Neuronal stem cell (in vitro differentiated cells): ENCODE measurements around the gene CRYBB1.

Experiments
- DNase-seq: peaks from one replicate; pipeline ENCODE4 v3.0.0-alpha.2; 2013; ENCODE audit warnings: low spot score
- H2AFZ ChIP-seq: one replicate; pipeline ENCODE4 v1.6.1; 2013; ENCODE audit warnings: mild to moderate bottlenecking, low read length, inconsistent platforms
- H2AK5ac ChIP-seq: 2 replicates; pipeline ENCODE4 v1.6.1; 2013; ENCODE audit warnings: low read depth, mild to moderate bottlenecking, inconsistent platforms, low read length, moderate library complexity, mixed read lengths
- H2BK120ac ChIP-seq: 2 replicates; pipeline ENCODE4 v1.6.1; 2013; ENCODE audit warnings: low read depth, mild to moderate bottlenecking, inconsistent platforms, low read length, moderate library complexity, mixed read lengths
- H2BK12ac ChIP-seq: one replicate; pipeline ENCODE4 v1.6.1; 2013; ENCODE audit warnings: low read length, inconsistent platforms
- H2BK15ac ChIP-seq: 2 replicates; pipeline ENCODE4 v1.6.1; 2013; ENCODE audit warnings: mild to moderate bottlenecking, low read length, inconsistent platforms, mixed read lengths
- H2BK5ac ChIP-seq: one replicate; pipeline ENCODE4 v1.6.1; 2013; ENCODE audit warnings: inconsistent platforms, mild to moderate bottlenecking, low read length, moderate library complexity
- H3K14ac ChIP-seq: one replicate; pipeline ENCODE4 v1.6.1; 2013; ENCODE audit warnings: low read length, inconsistent platforms
- H3K18ac ChIP-seq: 2 replicates; pipeline ENCODE4 v1.6.1; 2013; ENCODE audit warnings: low read length, inconsistent platforms
- H3K23ac ChIP-seq: 2 replicates; pipeline ENCODE4 v1.6.1; 2013; ENCODE audit warnings: low read depth, mild to moderate bottlenecking, mixed read lengths, low read length, inconsistent platforms; ENCODE audit not compliant: poor library complexity
- H3K27ac ChIP-seq: replicated peaks from 3 replicates; pipeline ENCODE4 v1.5.1; 2013; ENCODE audit warnings: low read length, inconsistent platforms
- H3K27me3 ChIP-seq, 3 experiments: 2 replicates each; pipeline ENCODE4 v1.6.1; 2013; ENCODE audit warnings: low read length in 3 of 3, mild to moderate bottlenecking in 2 of 3, inconsistent platforms in 1 of 3, low read depth in 1 of 3, mixed read lengths in 1 of 3, moderate library complexity in 1 of 3; ENCODE audit not compliant: control insufficient read depth in 3 of 3, insufficient read depth in 3 of 3
- H3K36me3 ChIP-seq, 2 donors: replicated peaks in 1 of 2; 2 replicates each; pipeline ENCODE4 v1.6.1; 2013; ENCODE audit warnings: low read length in 2 of 2; ENCODE audit not compliant: control insufficient read depth in 2 of 2, insufficient read depth in 2 of 2
- H3K4ac ChIP-seq: 2 replicates; pipeline ENCODE4 v1.6.1; 2013; ENCODE audit warnings: inconsistent platforms, mild to moderate bottlenecking, low read length, moderate library complexity
- H3K4me1 ChIP-seq, 2 donors: 1 replicate in 1 of 2; 2 replicates in 1 of 2; pipeline ENCODE4 v1.6.1; 2013; ENCODE audit warnings: low read length in 2 of 2, low read depth in 1 of 2; ENCODE audit not compliant: control insufficient read depth in 2 of 2, insufficient read depth in 1 of 2
- H3K4me2 ChIP-seq: one replicate; pipeline ENCODE4 v1.6.1; 2013; ENCODE audit warnings: mild to moderate bottlenecking, low read length, inconsistent platforms; ENCODE audit not compliant: insufficient read depth, poor library complexity, severe bottlenecking
- H3K4me3 ChIP-seq, 2 donors: 2 replicates each; pipeline ENCODE4 v1.5.1; 2013; ENCODE audit warnings: low read length in 2 of 2, mild to moderate bottlenecking in 2 of 2, inconsistent platforms in 1 of 2, moderate library complexity in 1 of 2
- H3K79me1 ChIP-seq: one replicate; pipeline ENCODE4 v1.6.1; 2013; ENCODE audit warnings: low read depth, mild to moderate bottlenecking, inconsistent platforms, low read length, moderate library complexity
- H3K9ac ChIP-seq: one replicate; pipeline ENCODE4 v1.6.1; 2013; ENCODE audit warnings: mild to moderate bottlenecking, low read depth, low read length, inconsistent platforms; ENCODE audit not compliant: poor library complexity
- H3K9me3 ChIP-seq, 2 donors: replicated peaks in 1 of 2; 2 replicates each; pipeline versions ENCODE3 to v1.6.1; 2013; ENCODE audit warnings: low read length in 2 of 2, mild to moderate bottlenecking in 2 of 2, inconsistent platforms in 1 of 2, low read depth in 1 of 2, mixed read lengths in 1 of 2, moderate library complexity in 1 of 2; ENCODE audit not compliant: control insufficient read depth in 2 of 2, insufficient read depth in 1 of 2
- H4K8ac ChIP-seq: one replicate; pipeline ENCODE4 v1.6.1; 2013; ENCODE audit warnings: low read depth, mild to moderate bottlenecking, inconsistent platforms, low read length, moderate library complexity
- H4K91ac ChIP-seq: one replicate; pipeline ENCODE4 v1.6.1; 2013; ENCODE audit warnings: low read length, low read depth, mild to moderate bottlenecking, inconsistent platforms; ENCODE audit not compliant: poor library complexity
- WGBS, 2 donors: extraction: QIAGEN DNeasy Blood & Tissue Kit; methylation state at CpG; one replicate each; pipeline ENCODE4 v1.1.7; 2013; ENCODE audit warnings: missing lambda C conversion rate in 2 of 2, mixed read lengths in 1 of 2; ENCODE audit not compliant: insufficient read length in 2 of 2, insufficient replicate concordance in 1 of 2; ENCODE audit errors: extremely low coverage in 2 of 2; 5-methylcytosine and 5-hydroxymethylcytosine counted together

The CRYBB1 gene

GRCh38 chr22:26580240-26580962 is 37.4 kb downstream of the CRYBB1 start:
- Histone ChIP-seq H3K14ac (no peak overlapping the region), H2AK5ac (no peak overlapping the region), H3K4me3 (no peak overlapping the region), H3K4me2 (no peak overlapping the region), H3K4ac (no peak overlapping the region), H4K8ac (no peak overlapping the region), H2BK120ac (no peak overlapping the region), H3K23ac (no peak overlapping the region), H3K4me1 (peaks cover 4 to 7% of the 10 kb centered on the region in 2 donors), H3K18ac (peak overlapping the region; percentile 11), H2AFZ (no peak overlapping the region), H3K27me3 (no peaks in the 10 kb centered on the region), H4K91ac (no peak overlapping the region), H3K79me1 (peaks cover 4% of the 10 kb centered on the region), H2BK12ac (no peak overlapping the region), H2BK15ac (no peak overlapping the region), H3K36me3 (peaks cover 0 to 48% of the 10 kb centered on the region in 2 donors), H3K27ac (no peak overlapping the region), H2BK5ac (no peak overlapping the region), H3K9me3 (no peaks in the 10 kb centered on the region), H3K9ac (no peak overlapping the region)
- no peak for DNase-seq
- WGBS, 2 donors = no CpG with 5 or more reads among the region's 13 CpGs

GRCh38 chr22:26579331-26579886 is 38.4 kb downstream of the CRYBB1 start:
- Histone ChIP-seq H3K4me1 (peaks cover 4 to 7% of the 10 kb centered on the region in 2 donors), H2BK12ac (no peak overlapping the region), H3K23ac (no peak overlapping the region), H3K27ac (no peak overlapping the region), H3K9ac (no peak overlapping the region), H3K18ac (no peak overlapping the region), H3K27me3 (no peaks in the 10 kb centered on the region), H3K79me1 (peaks cover 4% of the 10 kb centered on the region), H2BK15ac (no peak overlapping the region), H2AK5ac (peak overlapping the region; percentile 28), H4K8ac (no peak overlapping the region), H4K91ac (no peak overlapping the region), H3K4me2 (no peak overlapping the region), H2BK5ac (no peak overlapping the region), H3K14ac (peak overlapping the region; percentile 96), H2AFZ (no peak overlapping the region), H3K4me3 (no peak overlapping the region), H3K9me3 (no peaks in the 10 kb centered on the region), H3K36me3 (peaks cover 0 to 41% of the 10 kb centered on the region in 2 donors), H3K4ac (no peak overlapping the region), H2BK120ac (no peak overlapping the region)
- DNase-seq = no peak
- WGBS, 2 donors = no CpG with 5 or more reads among the region's 10 CpGs

- Histone ChIP-seq H3K14ac (no peak overlapping the region), H3K9ac (no peak overlapping the region), H3K4ac (no peak overlapping the region), H2AFZ (no peak overlapping the region), H2BK5ac (no peak overlapping the region), H3K27me3 (no peaks in the 10 kb centered on the region), H4K91ac (no peak overlapping the region), H2BK12ac (no peak overlapping the region), H3K79me1 (peaks cover 4% of the 10 kb centered on the region), H2BK15ac (no peak overlapping the region), H3K9me3 (no peaks in the 10 kb centered on the region), H3K4me2 (no peak overlapping the region), H3K23ac (no peak overlapping the region), H3K36me3 (peaks cover 0 to 37% of the 10 kb centered on the region in 2 donors), H3K4me3 (no peak overlapping the region), H2AK5ac (no peak overlapping the region), H4K8ac (no peak overlapping the region), H3K27ac (no peak overlapping the region), H3K18ac (no peak overlapping the region), H3K4me1 (peaks cover 4 to 8% of the 10 kb centered on the region in 2 donors), H2BK120ac (no peak overlapping the region)
- no CpG with 5 or more reads among the region's 7 CpGs for WGBS, 2 donors
- no peak for DNase-seq
These were observed 40.7 kb downstream of the CRYBB1 start for GRCh38 chr22:26577081-26577480.

GRCh38 chr22:26576026-26576680 is 41.7 kb downstream of the CRYBB1 start:
- WGBS, 2 donors = no CpG with 5 or more reads among the region's 8 CpGs
- Histone ChIP-seq H3K27me3 (no peaks in the 10 kb centered on the region), H3K14ac (no peak overlapping the region), H3K9me3 (no peaks in the 10 kb centered on the region), H4K8ac (no peak overlapping the region), H2AFZ (no peak overlapping the region), H3K4ac (no peak overlapping the region), H3K18ac (no peak overlapping the region), H3K4me1 (peaks cover 4 to 18% of the 10 kb centered on the region in 2 donors), H2BK12ac (no peak overlapping the region), H2BK120ac (no peak overlapping the region), H3K23ac (no peak overlapping the region), H2BK5ac (no peak overlapping the region), H2AK5ac (no peak overlapping the region), H3K4me2 (no peak overlapping the region), H2BK15ac (no peak overlapping the region), H3K4me3 (no peak overlapping the region), H3K36me3 (peaks cover 0 to 28% of the 10 kb centered on the region in 2 donors), H3K9ac (no peak overlapping the region), H3K79me1 (peaks cover 4% of the 10 kb centered on the region), H4K91ac (no peak overlapping the region), H3K27ac (no peak overlapping the region)
- DNase-seq = no peak
